GM18526 (cell line): ENCODE data around the gene TBC1D30.

ENCODE experiments used
- POLR2A ChIP-seq: IDR thresholded peaks from 3 replicates; pipeline ENCODE4 v1.6.1; 2011; ENCODE audit not compliant: insufficient read length; ENCODE audit errors: extremely low read depth

The TBC1D30 gene

DNA sequence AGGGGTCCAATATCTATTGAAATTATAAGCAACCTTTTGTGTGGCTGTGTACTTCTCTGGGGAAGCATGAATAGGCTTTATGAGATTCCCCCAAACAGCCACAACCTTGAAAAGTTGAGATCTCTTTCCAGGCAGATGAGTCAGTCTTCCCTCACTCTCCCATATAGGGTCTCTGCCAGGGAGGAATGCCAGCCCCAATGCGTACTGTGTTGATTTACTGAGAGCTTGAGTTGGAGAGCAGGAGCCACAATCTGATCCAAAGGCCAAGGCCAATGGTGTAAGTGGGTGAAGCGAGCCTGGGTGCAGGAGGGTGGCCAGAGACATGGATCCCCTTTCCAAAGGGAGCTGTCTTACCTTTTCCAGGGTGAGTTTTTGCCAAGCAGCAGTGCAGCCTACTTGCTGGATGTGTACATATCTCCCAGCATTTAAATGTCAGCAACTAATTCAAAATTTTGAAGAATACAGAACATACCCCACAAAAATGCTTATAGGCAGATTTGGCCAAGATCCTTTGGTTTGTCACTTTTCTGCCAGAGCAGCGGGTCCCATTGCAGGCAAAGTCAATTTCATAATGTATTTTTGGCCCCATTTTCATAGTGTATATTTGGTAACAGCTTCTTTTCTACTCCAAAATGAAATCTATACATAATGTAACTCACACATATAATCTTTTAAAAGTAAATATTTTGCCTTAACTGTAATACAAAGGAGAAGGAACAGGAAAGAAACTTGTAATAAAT, 88.2 kb downstream of the TBC1D30 start:
- TF ChIP-seq POLR2A, result no peak

DNA sequence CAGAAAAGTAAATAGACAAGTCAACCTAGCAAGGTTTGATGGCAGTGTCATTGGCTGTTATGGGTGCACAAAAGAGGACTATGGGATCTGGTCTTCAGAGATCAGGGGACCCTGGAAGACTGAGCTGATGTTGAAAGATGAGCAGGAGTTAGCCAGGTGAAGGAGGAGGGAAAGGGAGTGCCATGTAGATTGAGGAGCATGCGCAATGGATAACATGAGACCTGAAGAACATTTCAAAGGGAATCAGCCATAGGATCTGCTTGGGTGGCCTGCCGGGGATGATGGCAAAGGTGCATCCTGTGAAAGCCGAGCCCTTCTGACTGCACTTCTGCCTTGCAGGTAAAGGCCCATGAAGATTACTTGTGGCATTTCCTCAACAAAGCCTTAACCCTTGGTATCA, 90.8 kb downstream of the TBC1D30 start:
- no peak for TF ChIP-seq POLR2A

DNA sequence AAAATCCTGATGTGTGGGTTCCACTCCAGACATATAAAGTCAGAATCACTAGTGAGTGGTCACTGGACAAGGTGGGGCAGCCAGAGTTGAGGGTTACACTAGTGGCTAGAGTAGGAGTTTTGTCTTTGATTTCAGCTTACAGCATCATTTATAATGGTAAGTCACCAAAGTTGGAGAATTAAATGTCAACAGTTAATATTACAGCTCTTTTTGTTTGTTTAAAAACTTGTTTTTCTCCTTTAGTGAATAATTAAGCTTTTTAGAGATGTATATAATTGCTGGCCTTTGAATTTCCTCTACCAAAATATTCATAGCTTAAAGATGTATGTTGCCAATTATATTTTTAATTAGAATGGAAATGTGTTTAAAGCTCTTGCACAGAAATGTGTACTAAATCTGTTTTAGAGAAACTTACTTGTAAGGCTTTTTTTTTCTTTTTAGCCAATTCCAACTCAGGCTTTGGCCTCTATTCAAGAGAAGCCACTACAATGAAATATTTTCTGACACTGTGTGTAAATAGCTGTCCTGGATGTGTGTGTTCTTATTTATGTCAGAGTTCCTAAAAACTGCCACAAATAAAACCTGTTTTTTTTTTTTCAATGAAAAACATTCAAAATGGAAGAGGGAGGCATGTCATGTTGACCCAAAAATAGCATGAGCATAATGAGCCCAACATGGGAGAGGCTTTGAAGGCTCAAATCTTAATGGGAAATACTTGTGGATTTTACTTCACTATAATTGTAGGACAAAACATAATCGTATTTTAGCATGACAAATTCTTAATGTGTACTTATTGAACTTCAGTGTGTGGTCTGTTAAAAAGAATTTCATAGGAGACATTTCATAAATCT, 92.2 kb downstream of the TBC1D30 start:
- no peak for TF ChIP-seq POLR2A

DNA sequence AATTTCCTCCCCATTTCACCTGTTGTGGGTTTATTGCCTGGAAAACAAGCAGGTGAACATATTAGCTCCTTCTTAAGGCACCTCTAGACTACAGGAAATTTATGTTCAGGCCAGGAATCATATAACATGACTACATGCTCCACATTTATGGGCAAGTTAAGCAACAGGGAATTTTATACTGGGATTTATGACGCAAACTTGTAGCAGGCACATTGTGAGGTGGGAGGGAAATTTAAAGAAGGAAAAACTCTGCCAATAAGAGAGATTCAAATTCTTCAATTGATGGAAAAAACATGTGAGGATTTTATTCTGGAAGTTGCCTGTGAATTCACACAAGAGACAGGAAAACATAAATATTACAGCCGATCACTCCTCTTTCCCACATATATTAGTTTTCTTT, 93.9 kb downstream of the TBC1D30 start:
- no peak for TF ChIP-seq POLR2A

DNA sequence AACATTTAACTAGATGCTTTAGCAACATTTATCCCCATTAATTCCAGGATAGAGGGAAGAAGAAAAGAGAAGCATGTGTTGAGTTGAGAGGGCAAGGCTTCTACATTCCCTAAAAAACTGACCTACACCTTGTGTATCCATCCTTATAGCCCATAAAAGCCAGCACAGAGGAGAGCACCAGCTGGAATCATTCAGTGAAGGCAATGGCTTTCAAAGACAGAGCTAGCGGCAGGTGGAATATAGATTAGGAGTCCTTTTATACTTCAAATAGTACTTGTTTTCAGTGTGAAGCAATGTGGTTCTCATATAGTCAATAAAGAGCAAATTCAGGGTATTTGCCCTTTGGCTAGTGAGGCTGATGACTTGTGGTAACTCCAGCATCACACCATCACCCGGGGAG, 94.4 kb downstream of the TBC1D30 start:
- no peak for TF ChIP-seq POLR2A

DNA sequence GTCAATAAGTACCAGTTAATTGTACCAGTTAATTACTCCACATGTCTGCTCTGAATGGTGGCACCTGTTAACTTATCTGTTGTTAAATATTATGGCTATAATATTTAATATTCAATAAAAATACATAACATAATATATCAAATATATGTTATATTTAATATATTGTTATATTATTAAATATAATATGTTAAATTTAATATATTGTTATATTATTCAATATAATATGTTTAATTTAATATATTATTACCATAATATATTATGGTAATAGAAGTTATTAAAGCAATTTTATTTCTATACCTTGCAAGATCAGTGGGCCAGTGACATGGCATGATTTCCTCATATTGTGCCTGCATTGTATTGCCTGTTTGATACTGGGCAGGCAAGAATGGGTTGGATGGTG, 98.4 kb downstream of the TBC1D30 start:
- TF ChIP-seq POLR2A, result no peak

DNA sequence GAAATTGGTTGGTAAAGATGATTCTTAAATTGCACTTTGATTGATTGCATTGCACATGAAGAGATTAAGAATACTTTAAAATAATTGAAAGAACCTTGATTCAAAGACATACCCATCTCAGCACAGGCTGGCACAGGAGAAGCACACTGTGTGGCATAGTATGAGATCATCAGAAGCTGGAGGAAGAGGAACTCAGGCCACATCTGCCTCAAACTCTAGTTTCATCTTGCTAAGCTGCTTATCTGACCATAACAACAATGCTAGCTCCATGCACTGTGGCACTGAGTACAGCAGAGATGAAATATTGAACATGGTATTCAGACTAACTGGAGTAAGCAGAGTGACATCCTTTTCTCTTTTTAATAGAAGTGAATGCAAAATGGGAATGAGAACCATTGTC, 99.1 kb downstream of the TBC1D30 start:
- TF ChIP-seq POLR2A, result no peak
